ENCODE measurements around the gene DLL3.

DLL3 gene

DNA sequence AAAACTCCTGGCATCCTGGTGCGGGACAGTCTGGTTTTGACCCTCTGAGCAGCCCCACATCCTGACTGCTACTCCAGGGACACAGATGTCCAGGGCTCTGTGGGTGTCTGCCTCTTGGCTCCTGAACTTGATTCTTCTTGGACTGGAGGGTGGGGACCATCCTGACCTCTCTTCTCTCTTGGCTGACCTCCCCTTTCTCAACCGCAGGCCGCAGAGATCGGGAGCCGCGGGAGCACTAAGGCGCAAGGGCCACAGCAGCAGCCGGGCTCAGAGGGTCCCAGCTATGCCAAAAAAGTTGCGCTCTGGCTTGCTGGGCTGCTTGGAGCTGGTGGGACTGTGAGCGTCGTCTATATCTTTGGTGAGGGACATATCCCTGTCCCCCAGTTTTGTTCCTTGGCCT lies 17.1 kb upstream of the DLL3 start:
- no peak for DNase-seq (ENCODE audit: low read depth)

- DNase-seq (ENCODE audit: low read depth), result no peak
Observed at GRCh38 chr19:39483141-39483540, 15.6 kb upstream of the DLL3 start.

DNA sequence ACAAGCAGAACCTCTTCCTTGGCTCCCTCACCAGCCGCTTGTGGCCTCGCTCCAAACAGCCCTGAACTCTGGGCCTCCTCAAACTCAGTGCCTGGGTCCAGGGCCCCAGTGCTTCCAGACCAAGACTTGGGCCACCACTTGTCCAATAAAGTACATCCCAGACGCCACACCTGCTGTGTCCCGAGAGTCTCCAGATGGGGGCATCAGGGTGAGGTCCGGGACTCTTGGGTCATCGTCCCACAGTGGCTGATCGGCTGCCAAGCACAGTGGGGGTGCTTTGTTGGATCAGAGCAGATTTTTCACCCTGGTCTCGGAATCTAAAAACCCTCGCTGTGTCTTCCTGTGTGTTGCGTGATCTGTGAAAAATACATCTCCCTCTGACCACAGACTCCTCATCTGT lies 9.0 kb upstream of the DLL3 start:
- no peak for DNase-seq (ENCODE audit: low read depth)

DNA sequence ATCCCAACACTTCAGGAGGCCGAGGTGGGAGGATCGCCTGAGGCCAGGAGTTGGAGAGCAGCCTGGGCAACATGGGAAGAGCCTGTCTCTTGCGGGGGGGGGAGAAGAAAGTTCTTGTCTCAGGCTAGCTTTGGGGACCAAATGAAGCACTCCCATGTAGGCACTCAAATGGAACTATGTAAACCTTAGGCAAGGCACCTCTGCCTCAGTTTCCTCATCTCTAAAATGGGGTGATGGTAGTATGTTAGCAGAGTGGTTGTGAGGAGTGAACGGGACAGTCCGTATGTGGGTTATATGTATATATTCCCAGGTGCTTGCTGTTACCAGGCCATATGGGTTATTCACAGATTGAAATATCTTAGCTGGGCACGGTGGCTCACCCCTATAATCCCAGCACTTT lies 6.5 kb upstream of the DLL3 start:
- DNase-seq (ENCODE audit: low read depth), result no peak

GRCh38 chr19:39492788-39493187 lies 6.0 kb upstream of the DLL3 start:
- DNase-seq (ENCODE audit: low read depth), result no peak

GRCh38 chr19:39494661-39495060 lies 4.1 kb upstream of the DLL3 start:
- DNase-seq (ENCODE audit: low read depth), result no peak

- DNase-seq (ENCODE audit: low read depth), result no peak
Observed at GRCh38 chr19:39496063-39496462, 2.7 kb upstream of the DLL3 start.

DNA sequence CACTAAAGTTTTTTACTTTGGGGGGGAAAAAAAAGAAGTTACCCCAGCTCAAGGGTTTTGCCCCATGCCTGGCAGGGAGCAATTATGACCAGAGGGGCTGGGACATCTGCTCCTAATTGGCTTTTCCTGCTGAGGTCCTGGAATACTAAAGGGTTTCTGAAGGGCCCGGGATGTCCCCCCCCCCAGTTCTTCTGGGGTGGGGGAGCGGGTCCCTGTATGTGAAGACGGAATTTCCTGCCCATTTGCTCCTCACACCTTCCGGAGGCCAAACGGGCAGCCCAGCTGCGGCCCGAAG lies 1.1 kb upstream of the DLL3 start:
- DNase-seq (ENCODE audit: low read depth), result no peak

GRCh38 chr19:39497996-39498797 lies 550 bp upstream of the DLL3 start:
- DNase-seq (ENCODE audit: low read depth), result no peak

GRCh38 chr19:39499932-39500331 lies 1.2 kb downstream of the DLL3 start:
- no peak for DNase-seq (ENCODE audit: low read depth)

- DNase-seq (ENCODE audit: low read depth), result no peak
Observed at GRCh38 chr19:39500543-39500942, 1.8 kb downstream of the DLL3 start.

- no peak for DNase-seq (ENCODE audit: low read depth)
Observed at GRCh38 chr19:39501340-39501739, 2.6 kb downstream of the DLL3 start.

DNA sequence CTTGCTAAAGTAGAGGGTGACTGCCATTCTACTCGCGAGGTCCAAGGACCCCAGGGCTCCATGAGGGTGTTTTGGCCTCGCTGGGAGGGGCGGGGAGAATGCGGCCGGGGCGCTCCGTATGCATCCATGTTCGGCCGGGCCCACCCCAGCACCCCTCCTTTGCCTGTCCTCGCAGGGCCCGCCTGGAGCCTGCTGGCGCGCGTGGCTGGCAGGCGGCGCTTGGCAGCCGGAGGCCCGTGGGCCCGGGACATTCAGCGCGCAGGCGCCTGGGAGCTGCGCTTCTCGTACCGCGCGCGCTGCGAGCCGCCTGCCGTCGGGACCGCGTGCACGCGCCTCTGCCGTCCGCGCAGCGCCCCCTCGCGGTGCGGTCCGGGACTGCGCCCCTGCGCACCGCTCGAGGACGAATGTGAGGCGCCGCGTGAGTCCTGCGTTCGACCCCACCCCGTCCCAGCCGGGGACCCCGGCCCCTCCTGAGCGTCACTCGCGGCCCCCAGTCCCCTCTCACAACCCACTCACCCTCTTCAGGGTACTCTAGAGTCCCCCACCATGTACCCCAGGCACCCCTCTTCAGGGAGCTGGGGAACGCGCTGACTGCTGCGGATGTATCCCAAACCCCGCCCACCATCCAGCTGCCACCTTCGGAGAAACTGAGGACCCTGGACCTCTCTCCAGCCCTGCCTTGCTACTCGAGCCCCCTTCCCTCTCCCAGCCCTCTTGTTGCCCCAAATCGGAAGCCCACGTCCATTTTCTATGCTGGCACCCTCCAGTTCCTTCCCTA lies 4.1 kb downstream of the DLL3 start:
- DNase-seq (ENCODE audit: low read depth), result no peak

DNA sequence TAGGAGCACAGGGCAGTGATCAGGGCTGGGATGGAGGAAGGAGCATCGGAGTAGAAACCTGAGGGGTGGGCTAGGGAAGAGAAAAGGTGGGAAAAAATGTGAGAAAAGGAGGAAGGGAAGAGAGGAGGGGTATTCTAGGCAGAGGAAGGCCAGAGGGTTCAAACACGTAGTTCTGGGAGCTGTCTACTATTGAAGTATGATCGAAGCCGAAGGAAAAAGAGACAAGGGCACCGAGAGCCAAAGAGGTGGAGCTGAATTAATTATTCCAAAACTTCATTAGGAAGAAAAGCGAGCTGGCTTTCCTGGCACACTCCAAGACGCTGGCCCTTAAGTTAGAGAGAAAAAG lies 7.8 kb downstream of the DLL3 start:
- no peak for DNase-seq (ENCODE audit: low read depth)

DNA sequence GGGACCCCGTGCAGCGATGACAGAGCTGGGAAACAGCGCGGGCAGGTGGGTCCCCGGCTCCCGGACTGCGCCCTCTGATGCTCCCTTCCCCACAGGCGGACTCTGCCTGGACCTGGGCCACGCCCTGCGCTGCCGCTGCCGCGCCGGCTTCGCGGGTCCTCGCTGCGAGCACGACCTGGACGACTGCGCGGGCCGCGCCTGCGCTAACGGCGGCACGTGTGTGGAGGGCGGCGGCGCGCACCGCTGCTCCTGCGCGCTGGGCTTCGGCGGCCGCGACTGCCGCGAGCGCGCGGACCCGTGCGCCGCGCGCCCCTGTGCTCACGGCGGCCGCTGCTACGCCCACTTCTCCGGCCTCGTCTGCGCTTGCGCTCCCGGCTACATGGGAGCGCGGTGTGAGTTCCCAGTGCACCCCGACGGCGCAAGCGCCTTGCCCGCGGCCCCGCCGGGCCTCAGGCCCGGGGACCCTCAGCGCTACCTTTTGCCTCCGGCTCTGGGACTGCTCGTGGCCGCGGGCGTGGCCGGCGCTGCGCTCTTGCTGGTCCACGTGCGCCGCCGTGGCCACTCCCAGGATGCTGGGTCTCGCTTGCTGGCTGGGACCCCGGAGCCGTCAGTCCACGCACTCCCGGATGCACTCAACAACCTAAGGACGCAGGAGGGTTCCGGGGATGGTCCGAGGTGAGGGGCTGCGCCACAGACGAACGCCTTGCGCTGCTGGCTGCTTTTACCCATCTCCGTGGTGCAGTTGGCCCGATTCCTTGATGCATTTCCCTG lies 8.4 kb downstream of the DLL3 start:
- no peak for DNase-seq (ENCODE audit: low read depth)

DNA sequence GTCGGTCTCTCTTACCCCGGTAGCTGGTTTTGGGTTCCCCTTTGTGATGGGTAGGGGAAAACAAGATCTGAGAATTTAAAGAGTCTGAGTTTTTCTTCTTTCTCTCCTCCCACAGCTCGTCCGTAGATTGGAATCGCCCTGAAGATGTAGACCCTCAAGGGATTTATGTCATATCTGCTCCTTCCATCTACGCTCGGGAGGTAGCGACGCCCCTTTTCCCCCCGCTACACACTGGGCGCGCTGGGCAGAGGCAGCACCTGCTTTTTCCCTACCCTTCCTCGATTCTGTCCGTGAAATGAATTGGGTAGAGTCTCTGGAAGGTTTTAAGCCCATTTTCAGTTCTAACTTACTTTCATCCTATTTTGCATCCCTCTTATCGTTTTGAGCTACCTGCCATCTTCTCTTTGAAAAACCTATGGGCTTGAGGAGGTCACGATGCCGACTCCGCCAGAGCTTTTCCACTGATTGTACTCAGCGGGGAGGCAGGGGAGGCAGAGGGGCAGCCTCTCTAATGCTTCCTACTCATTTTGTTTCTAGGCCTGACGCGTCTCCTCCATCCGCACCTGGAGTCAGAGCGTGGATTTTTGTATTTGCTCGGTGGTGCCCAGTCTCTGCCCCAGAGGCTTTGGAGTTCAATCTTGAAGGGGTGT lies 9.1 kb downstream of the DLL3 start:
- no peak for DNase-seq (ENCODE audit: low read depth)

DNA sequence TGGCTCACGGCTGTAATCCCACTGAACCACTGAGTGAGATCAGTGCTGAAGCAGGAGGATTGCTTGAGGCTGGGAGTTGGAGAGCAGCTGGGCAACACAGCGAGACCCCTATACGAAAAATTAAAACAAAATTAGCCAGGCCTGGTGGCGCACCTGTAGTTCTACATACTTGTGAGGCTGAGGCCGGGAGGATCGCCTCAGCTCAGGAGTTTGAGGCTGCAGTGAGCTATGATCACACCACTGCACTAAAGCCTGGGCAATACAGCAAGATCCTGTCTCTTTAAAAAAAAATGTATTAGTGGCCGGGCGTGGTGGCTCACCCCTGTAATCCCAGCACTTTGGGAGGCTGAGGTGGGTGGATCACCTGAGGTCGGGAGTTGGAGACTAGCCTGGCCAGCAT lies 9.9 kb downstream of the DLL3 start:
- DNase-seq (ENCODE audit: low read depth), result no peak

GRCh38 chr19:39509233-39509632 lies 10.5 kb downstream of the DLL3 start:
- no peak for DNase-seq (ENCODE audit: low read depth)

- no peak for DNase-seq (ENCODE audit: low read depth)
Observed at GRCh38 chr19:39512988-39513387, 14.2 kb downstream of the DLL3 start.

DNA sequence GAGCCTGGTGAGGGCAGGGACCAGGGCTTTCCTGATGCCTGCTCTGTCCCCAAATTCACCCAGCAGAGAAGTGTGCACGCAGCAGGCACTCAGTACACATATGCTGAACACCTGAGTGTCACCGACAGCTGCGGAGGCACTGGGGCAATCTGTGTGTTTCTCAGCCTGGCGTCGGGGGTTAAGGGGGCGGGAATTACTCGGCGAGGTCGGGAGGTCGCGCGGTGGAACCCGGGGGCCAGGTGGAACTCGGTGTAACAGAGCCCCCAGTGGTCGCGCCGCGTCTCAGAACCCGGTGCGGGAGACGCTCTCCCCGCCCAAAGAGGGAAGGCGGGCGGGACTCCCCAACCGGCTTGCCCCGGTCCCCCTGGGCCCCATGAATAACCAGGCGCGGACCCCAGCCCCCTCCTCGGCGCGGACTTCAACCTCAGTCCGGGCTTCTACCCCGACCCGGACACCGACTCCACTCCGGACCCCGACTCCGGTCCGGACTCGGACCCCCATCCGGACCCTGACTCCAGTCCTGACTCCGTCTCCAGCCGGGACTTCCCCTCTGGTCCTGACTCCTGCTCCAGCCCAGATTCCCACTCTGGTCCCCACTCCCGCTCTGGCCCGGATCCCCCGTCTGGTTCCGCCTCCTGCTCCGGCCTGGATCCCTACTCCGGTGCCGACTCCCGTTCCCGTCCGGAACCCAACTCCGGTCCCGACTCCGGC lies 16.2 kb downstream of the DLL3 start, which contains the start of gene SELENOV:
Gene SELENOV, plus strand, starts transcription at position 300 of the 711 bp plus-strand sequence. Its CDS starts 74 bp downstream, at position 374.
- DNase-seq (ENCODE audit: low read depth), result no peak

DNA sequence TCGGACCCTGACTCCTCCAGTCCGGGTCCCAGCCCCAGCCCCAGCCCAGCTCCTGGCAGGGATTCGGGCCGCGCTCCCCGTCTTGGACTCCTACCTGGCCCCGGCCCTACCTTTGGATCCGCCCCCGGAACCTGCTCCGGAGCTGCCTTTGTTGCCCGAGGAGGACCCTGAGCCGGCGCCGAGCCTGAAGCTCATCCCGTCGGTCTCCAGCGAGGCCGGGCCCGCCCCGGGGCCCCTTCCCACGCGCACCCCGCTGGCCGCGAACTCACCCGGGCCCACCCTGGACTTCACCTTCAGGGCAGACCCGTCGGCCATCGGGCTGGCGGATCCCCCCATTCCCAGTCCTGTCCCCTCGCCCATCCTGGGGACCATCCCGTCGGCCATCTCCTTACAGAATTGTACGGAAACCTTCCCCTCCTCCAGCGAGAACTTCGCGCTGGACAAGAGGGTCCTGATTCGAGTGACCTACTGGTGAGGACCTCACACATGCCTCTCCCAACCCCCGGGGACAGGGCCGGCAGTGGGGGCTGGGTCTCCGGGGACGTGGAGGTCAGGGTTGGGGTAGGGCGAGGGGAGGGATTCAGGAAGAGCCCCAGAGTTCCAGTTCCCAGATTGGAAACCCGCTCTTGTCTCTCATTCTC lies 16.9 kb downstream of the DLL3 start:
- no peak for DNase-seq (ENCODE audit: low read depth)

Data from non-pigmented ciliary epithelial cell (primary cell).